G401 (cell line): ENCODE measurements around the gene CCL7. TPM values are rescaled to one million over a fixed set of nuclear protein-coding genes. Genes with fewer than 3 reads are reported as not detected.

Experiments used
- DNase-seq: peaks from one replicate; pipeline ENCODE4 v3.0.0-alpha.2; 2015; ENCODE audit warnings: low spot score
- in situ Hi-C: cut with HindIII; loops from 2 replicates; pipeline ENCODE4 v1.10.0; 2016; ENCODE audit warnings: low sequenced_read_pairs, mixed read lengths
- total RNA-seq: library from RNA; depleted of rRNA; stranded (reverse); fragments of >200 nt; shearing (Covaris generic); gene quantifications from 2 replicates; pipeline ENCODE4 v1.2.3, GENCODE V29; 2014; rRNA removed

CCL7 gene
- total RNA-seq, 1 experiment from 2014 or later: not detected

DNA sequence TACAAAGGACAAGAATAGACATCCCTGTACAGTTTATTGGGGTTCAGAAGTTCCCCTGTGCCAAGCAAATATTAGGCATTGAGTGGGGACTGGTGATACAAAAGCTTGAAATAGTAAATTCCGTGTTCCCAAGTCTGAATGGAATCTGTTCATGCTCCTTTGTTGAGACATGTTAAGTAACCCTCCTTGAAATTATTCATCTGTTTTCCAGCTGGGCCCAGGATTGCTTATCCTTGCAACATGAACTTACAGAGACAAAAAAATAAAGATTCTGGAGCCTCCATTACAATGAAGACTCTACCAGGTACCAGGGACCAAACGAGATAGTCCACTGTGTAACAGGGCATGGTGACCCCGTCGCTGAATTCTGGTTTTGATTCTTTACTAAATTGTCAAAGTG is 43.1 kb downstream of the CCL7 start:
- in situ Hi-C loops: no loop called here

DNA sequence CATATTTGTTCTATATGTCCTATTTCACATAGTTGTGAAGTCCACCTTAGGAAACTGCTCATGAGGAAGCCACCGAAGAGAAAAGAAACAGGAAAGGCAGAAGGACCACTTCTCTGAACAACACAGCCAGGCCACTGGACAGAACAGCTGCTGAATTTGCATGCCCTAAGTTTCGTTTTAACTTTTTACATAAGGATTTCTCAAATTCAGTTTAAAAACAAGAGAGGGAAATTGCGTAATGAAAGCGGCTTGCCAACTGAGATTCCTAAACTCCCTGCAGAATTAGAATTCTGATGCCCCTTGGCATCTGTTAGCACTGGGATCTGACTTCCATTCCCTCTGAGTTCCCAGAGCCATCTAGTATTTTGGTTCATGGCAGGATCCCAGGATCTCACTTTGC is 44.3 kb downstream of the CCL7 start:
- DNase-seq: no peak
- in situ Hi-C loops: no loop called here

More for the DNA sequence above, 43.1 kb downstream of the CCL7 start:
- DNase-seq: no peak

DNA sequence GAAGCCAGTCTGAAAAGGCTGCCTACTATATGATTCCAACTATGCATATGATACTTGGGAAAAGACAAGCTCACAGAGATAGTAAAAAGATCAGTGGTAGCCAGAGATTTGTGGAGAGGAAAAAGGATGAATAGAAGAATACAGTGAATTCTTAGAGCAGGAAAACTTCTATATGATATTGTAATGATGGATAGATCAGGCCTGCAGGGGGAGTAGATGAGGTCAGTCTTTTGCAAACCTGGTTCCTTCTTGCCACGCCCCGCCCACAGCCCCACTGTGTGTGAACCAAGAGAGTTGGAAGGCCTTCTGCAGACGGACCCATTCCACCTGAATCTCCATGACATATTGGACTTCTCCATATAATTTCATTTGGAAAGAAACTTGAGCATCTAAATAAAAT is 48.5 kb downstream of the CCL7 start:
- in situ Hi-C loops: no loop called here

DNA sequence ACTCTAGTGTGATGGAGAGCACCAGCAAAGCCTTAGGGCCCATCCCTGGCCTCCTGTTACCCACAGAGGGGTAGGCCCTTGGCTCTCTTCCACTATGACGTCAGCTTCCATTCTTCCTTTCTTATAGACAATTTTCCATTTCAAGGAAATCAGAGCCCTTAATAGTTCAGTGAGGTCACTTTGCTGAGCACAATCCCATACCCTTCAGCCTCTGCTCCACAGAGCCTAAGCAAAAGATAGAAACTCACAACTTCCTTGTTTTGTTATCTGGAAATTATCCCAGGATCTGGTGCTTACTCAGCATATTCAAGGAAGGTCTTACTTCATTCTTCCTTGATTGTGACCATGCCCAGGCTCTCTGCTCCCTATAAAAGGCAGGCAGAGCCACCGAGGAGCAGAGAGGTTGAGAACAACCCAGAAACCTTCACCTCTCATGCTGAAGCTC is 49.0 kb downstream of the CCL7 start, which contains the start of gene CCL8:
CCL8 (plus strand) TSS at position 397 of the 445 bp plus-strand sequence. CDS start 67 bp downstream, outside the sequence.
- DNase-seq: no peak
- in situ Hi-C loops: no loop called here

More for the DNA sequence above, 48.5 kb downstream of the CCL7 start:
- DNase-seq: no peak

Other genes starting within 250 kb of the CCL7 start
- gene CCL2, start 14.9 kb upstream of the CCL7 start, total RNA-seq: not detected in 2 replicates
- gene CCL11, start 15.5 kb downstream of the CCL7 start, total RNA-seq: not detected in 2 replicates
- gene CCL8, start 49.2 kb downstream of the CCL7 start, total RNA-seq: not detected in 2 replicates
- gene CCL13, start 86.3 kb downstream of the CCL7 start, total RNA-seq: not detected in 2 replicates
- not detected in 2 replicates for gene CCL1, start 93.0 kb downstream of the CCL7 start, total RNA-seq